Endothelial cell of umbilical vein (primary cell): ENCODE results near the gene ACVR2A. TPM values are rescaled to one million over a fixed set of nuclear protein-coding genes. Genes with fewer than 3 reads are reported as not detected.

Source experiments
- BruUV-seq: library from RNA; stranded (reverse); fragments of 400-500 nt; replicated peaks from 2 replicates; lab custom pipeline; 2021; lab: Mats Ljungman, UMichigan
- CTCF ChIA-PET: fragments of 300-600, 350-600 bp; sonication (Branson Sonifier 250); formaldehyde crosslinking; loops from one replicate; lab custom pipeline; 2021; ENCODE audit warnings: antibody characterized with exemption, inconsistent platforms; lab: Charles Lee
- POLR2A ChIA-PET: fragments of 300-600, 350-600 bp; sonication (Branson Sonifier 250); formaldehyde crosslinking; loops from one replicate; lab custom pipeline; 2021; ENCODE audit warnings: antibody characterized with exemption, inconsistent platforms; lab: Charles Lee
- DNase-seq: peaks from one replicate; pipeline ENCODE4 v3.0.0-alpha.2; 2011; ENCODE audit warnings: low read depth, low spot score
- FAIRE-seq: peaks from 2 replicates; lab custom pipeline; 2011; peaks lifted over from hg19 to GRCh38; lab: Jason Lieb, UNC
- H2AFZ ChIP-seq: 2 replicates; pipeline ENCODE4 v1.6.0; 2012; ENCODE audit warnings: low read depth, low read length, control low read depth, inconsistent platforms
- H3K27ac ChIP-seq: 2 replicates; pipeline ENCODE4 v1.5.1; 2011; ENCODE audit warnings: low read depth, mild to moderate bottlenecking, control low read depth, low read length, moderate library complexity; ENCODE audit not compliant: insufficient read depth
- H3K27me3 ChIP-seq, 2 experiments: 2 replicates each; pipeline versions ENCODE4 v1.6.0 to v1.6.1; 2011; ENCODE audit warnings: low read length in 2 of 2, mixed read lengths in 1 of 2; ENCODE audit not compliant: control insufficient read depth in 2 of 2, insufficient read depth in 2 of 2
- H3K36me3 ChIP-seq, 2 experiments: 2 replicates in 1 of 2; 3 replicates in 1 of 2; pipeline ENCODE4 v1.5.1; 2011; ENCODE audit warnings: low read length in 2 of 2, mild to moderate bottlenecking in 1 of 2, moderate library complexity in 1 of 2; ENCODE audit not compliant: control insufficient read depth in 2 of 2, insufficient read depth in 2 of 2; ENCODE audit errors: extremely low read depth in 1 of 2
- H3K4me1 ChIP-seq: 3 replicates; pipeline ENCODE4 v1.5.1; 2011; ENCODE audit warnings: mild to moderate bottlenecking, low read length; ENCODE audit not compliant: control insufficient read depth, insufficient read depth; ENCODE audit errors: extremely low read depth
- H3K4me2 ChIP-seq: 2 replicates; pipeline ENCODE4 v1.6.1; 2011; ENCODE audit warnings: low read length, control low read depth, mixed read lengths; ENCODE audit not compliant: insufficient read depth
- H3K4me3 ChIP-seq, 3 experiments: fragments of 200-600 bp in 1 of 3; sonication (generic), shearing (Covaris generic) in 1 of 3; replicated peaks in 1 of 3; 2 replicates each; pipeline ENCODE4 v1.5.1; 2011 to 2016; ENCODE audit warnings: control low read depth in 3 of 3, low read length in 3 of 3, mild to moderate bottlenecking in 2 of 3, inconsistent platforms in 1 of 3, low read depth in 1 of 3, moderate library complexity in 1 of 3; ENCODE audit not compliant: insufficient read depth in 1 of 3
- H3K79me2 ChIP-seq: 2 replicates; pipeline ENCODE4 v1.6.0; 2012; ENCODE audit warnings: low read length, inconsistent platforms; ENCODE audit not compliant: control insufficient read depth, insufficient read depth
- H3K9ac ChIP-seq: replicated peaks from 2 replicates; pipeline ENCODE3; 2011; ENCODE audit warnings: low read length, control low read depth; ENCODE audit not compliant: insufficient read depth; ENCODE audit errors: extremely low read depth
- H3K9me1 ChIP-seq: replicated peaks from 3 replicates; pipeline ENCODE4 v1.6.0; 2011; ENCODE audit warnings: mild to moderate bottlenecking, low read length; ENCODE audit not compliant: control insufficient read depth, insufficient read depth; ENCODE audit errors: extremely low read depth
- H3K9me3 ChIP-seq: replicated peaks from 2 replicates; pipeline ENCODE4 v1.5.1; 2012; ENCODE audit warnings: low read length, inconsistent platforms; ENCODE audit not compliant: control insufficient read depth, insufficient read depth
- H4K20me1 ChIP-seq: replicated peaks from 2 replicates; pipeline ENCODE3; 2011; ENCODE audit warnings: mild to moderate bottlenecking, low read length; ENCODE audit not compliant: control insufficient read depth, insufficient read depth; ENCODE audit errors: extremely low read depth
- EZH2 ChIP-seq: IDR thresholded peaks from 2 replicates; pipeline ENCODE4 v1.6.1; 2012; ENCODE audit warnings: borderline replicate concordance, low read depth, mild to moderate bottlenecking, moderate library complexity, low read length, inconsistent platforms; ENCODE audit not compliant: severe bottlenecking
- FOS ChIP-seq: IDR thresholded peaks from 2 replicates; pipeline ENCODE4 v1.6.1; 2011; ENCODE audit warnings: mild to moderate bottlenecking, low read length, moderate library complexity, borderline replicate concordance; ENCODE audit not compliant: insufficient read depth
- GATA2 ChIP-seq: IDR thresholded peaks from 2 replicates; pipeline ENCODE4 v1.7.0; 2011; ENCODE audit warnings: low read depth, mild to moderate bottlenecking, moderate library complexity, mixed read lengths, low read length; ENCODE audit not compliant: insufficient read length, insufficient read depth
- JUN ChIP-seq: IDR thresholded peaks from 2 replicates; pipeline ENCODE4 v1.6.1; 2011; ENCODE audit warnings: borderline replicate concordance, low read depth; ENCODE audit not compliant: insufficient read length, insufficient read depth
- MAX ChIP-seq: IDR thresholded peaks from 2 replicates; pipeline ENCODE4 v1.6.1; 2011; ENCODE audit not compliant: insufficient read depth, insufficient read length
- POLR2A ChIP-seq: IDR thresholded peaks from 2 replicates; pipeline ENCODE4 v1.6.1; 2012; ENCODE audit warnings: low read depth, mild to moderate bottlenecking, control low read depth, low read length
- POLR2AphosphoS5 ChIP-seq: IDR thresholded peaks from 2 replicates; pipeline ENCODE4 v1.6.1; 2012; ENCODE audit warnings: low read depth, mild to moderate bottlenecking, control low read depth, low read length, moderate library complexity; ENCODE audit not compliant: insufficient read depth
- dilution Hi-C: fragments of 300-500 bp; cut with MboI; formaldehyde crosslinking; loops from one replicate; pipeline ENCODE4 v1.15.0; 2019; ENCODE audit warnings: low sequenced_read_pairs; ENCODE audit not compliant: extremely low pct_ligation_motif_present
- intact Hi-C: fragments of 100-400 bp; cut with micrococcal nuclease; formaldehyde crosslinking; loops from one replicate; pipeline ENCODE4 v1.10.0; 2022
- polyA plus RNA-seq, 4 experiments: library from polyadenylated mRNA; depleted of rRNA in 3 of 4; stranded (reverse) in 3 of 4; unstranded in 1 of 4; fragments of >200 nt; gene quantifications; 2 replicates each; pipeline versions ENCODE4 v1.2.1 to v1.2.3, GENCODE V29; 2011 to 2012; ENCODE audit warnings: missing spikeins in 1 of 4
- total RNA-seq: library from RNA; stranded (reverse); gene quantifications from 2 replicates; pipeline ENCODE4 v1.2.3, GENCODE V29; 2021
- TF ChIP-seq, protein P1 (sequence below), 2 donors: IDR thresholded peaks; 1 replicate in 1 of 2; 2 replicates in 1 of 2; pipeline ENCODE4 v1.5.1; 2011; ENCODE audit warnings: low read length in 2 of 2, mild to moderate bottlenecking in 2 of 2, moderate library complexity in 2 of 2, control low read depth in 1 of 2, inconsistent platforms in 1 of 2, low read depth in 1 of 2; ENCODE audit not compliant: insufficient read depth in 1 of 2; ENCODE audit errors: extremely low read depth in 1 of 2

The ACVR2A gene
- total and polyA plus RNA-seq, 2 donors (not counting 3 experiments of a cell fraction or from before 2014, with no cell fraction given), result 1.7 to 7.9 TPM

GRCh38 chr2:147843391-147843863 is 1.4 kb upstream of the ACVR2A start:
- Histone ChIP-seq H3K27ac (peak overlapping the region; percentile 65), H3K9ac (peak overlapping the region; percentile 87), H3K9me1 (no peaks in the 10 kb centered on the region), H4K20me1 (no peaks in the 10 kb centered on the region), H3K4me1 (peaks cover 20% of the 10 kb centered on the region), H2AFZ (peak overlapping the region; percentile 97), H3K79me2 (peaks cover 17% of the 10 kb centered on the region), H3K4me2 (peak overlapping the region; percentile 99), H3K9me3 (no peaks in the 10 kb centered on the region), H3K27me3 (peaks cover 0 to 2% of the 10 kb centered on the region in 2 experiments), H3K36me3 (no peaks in the 10 kb centered on the region), H3K4me3 (peak overlapping the region; percentile 60 to 93 (median 85))
- CTCF ChIA-PET, result interaction anchor here (1.1 to 3.2 kb wide), 9 partner anchors 12 to 1110 kb away, joined by 3 to 28 read pairs (median 4); no protein-coding TSS in a partner anchor
- intact Hi-C loops, result loop anchor here (5.0 to 10.0 kb wide), 2 partner anchors 801 to 1111 kb away; partner anchors contain the start of gene EPC2
- BruUV-seq, result no TSS peak
- TF ChIP-seq JUN (no peak), POLR2AphosphoS5 (no peak), POLR2A (no peak), MAX (peak; percentile 30), GATA2 (no peak), FOS (no peak), EZH2 (no peak)
- TF ChIP-seq, protein P1, sequence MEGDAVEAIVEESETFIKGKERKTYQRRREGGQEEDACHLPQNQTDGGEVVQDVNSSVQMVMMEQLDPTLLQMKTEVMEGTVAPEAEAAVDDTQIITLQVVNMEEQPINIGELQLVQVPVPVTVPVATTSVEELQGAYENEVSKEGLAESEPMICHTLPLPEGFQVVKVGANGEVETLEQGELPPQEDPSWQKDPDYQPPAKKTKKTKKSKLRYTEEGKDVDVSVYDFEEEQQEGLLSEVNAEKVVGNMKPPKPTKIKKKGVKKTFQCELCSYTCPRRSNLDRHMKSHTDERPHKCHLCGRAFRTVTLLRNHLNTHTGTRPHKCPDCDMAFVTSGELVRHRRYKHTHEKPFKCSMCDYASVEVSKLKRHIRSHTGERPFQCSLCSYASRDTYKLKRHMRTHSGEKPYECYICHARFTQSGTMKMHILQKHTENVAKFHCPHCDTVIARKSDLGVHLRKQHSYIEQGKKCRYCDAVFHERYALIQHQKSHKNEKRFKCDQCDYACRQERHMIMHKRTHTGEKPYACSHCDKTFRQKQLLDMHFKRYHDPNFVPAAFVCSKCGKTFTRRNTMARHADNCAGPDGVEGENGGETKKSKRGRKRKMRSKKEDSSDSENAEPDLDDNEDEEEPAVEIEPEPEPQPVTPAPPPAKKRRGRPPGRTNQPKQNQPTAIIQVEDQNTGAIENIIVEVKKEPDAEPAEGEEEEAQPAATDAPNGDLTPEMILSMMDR (IDR thresholded peaks at IDR 0.05; ENCODE audit: extremely low read depth in 1 of 2, insufficient read depth in 1 of 2, low read depth in 1 of 2, low read length in 2 of 2), result no peak
- POLR2A ChIA-PET, result interaction anchor here (1.3 kb wide), 1 partner anchor 54 kb away, joined by 3 read pairs; no protein-coding TSS in a partner anchor
- FAIRE-seq, result peak; percentile 62
- DNase-seq, result no peak
- dilution Hi-C loops, result no loop called here
